ACC112 (cell line): ENCODE measurements around the gene KIDINS220.

Source experiments
- H2AFZ ChIP-seq: fragments of 200-600 bp; sonication (generic); one replicate; pipeline ENCODE4 v1.6.0; 2017; ENCODE audit warnings: antibody characterized with exemption, low read length; ENCODE audit not compliant: unreplicated experiment
- H3K27ac ChIP-seq: fragments of 200-600 bp; sonication (generic); 2 replicates; pipeline ENCODE4 v1.5.1; 2014; ENCODE audit warnings: low read depth, mild to moderate bottlenecking, antibody characterized with exemption, low read length, moderate library complexity
- H3K27me3 ChIP-seq: fragments of 200-600 bp; sonication (generic); 2 replicates; pipeline ENCODE4 v1.6.1; 2014; ENCODE audit warnings: mild to moderate bottlenecking, antibody characterized with exemption, low read length, moderate library complexity, mixed read lengths; ENCODE audit not compliant: insufficient read depth
- H3K36me3 ChIP-seq: fragments of 200-600 bp; sonication (generic); 2 replicates; pipeline ENCODE4 v1.6.1; 2016; ENCODE audit warnings: mild to moderate bottlenecking, antibody characterized with exemption, low read length, moderate library complexity, mixed read lengths; ENCODE audit not compliant: insufficient read depth
- H3K4me1 ChIP-seq: fragments of 200-600 bp; sonication (generic); one replicate; pipeline ENCODE4 v1.6.1; 2016; ENCODE audit warnings: low read length, mixed read lengths; ENCODE audit not compliant: insufficient read depth, unreplicated experiment, control insufficient read depth
- H3K4me3 ChIP-seq: fragments of 200-600 bp; sonication (generic); 2 replicates; pipeline ENCODE4 v1.5.1; 2014; ENCODE audit warnings: mild to moderate bottlenecking, low read depth, low read length
- H3K79me2 ChIP-seq: fragments of 200-600 bp; sonication (generic); one replicate; pipeline ENCODE4 v1.6.0; 2016; ENCODE audit warnings: low read length; ENCODE audit not compliant: control insufficient read depth, unreplicated experiment, insufficient read depth

The KIDINS220 gene

GRCh38 chr2:8697190-8697589, 140.2 kb downstream of the KIDINS220 start:
- Histone ChIP-seq H3K4me3 (no peak overlapping the region), H3K36me3 (no peaks in the 10 kb centered on the region), H2AFZ (no peak overlapping the region), H3K4me1 (peaks cover 6% of the 10 kb centered on the region), H3K27ac (no peak overlapping the region), H3K79me2 (no peaks in the 10 kb centered on the region), H3K27me3 (peaks cover 4% of the 10 kb centered on the region; the same call in 1 of the 2 replicates)

DNA sequence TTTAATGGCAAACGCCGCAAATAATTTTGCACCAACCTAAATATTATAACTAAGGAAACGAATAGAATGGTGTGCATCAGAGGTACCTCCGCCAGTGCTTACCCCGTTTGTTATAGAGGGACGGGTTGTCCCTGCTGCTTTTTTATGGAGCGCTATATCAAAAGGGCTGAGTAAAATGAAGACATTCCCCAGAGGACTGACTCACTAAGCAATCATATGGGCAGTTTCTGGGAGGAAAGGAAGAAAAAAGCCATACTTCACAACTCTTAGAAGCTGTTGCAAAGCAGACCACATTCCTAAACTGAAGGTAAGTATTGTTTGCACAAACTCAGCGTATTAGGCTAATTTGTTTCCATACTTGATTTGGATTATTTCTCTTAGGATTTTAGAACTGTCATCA, 142.7 kb downstream of the KIDINS220 start:
- no peak overlapping the region for H3K27ac ChIP-seq
- H2AFZ ChIP-seq: no peak overlapping the region
- H3K79me2 ChIP-seq: no peaks in the 10 kb centered on the region
- peaks cover 4% of the 10 kb centered on the region; the same call in 1 of the 2 replicates for H3K27me3 ChIP-seq
- H3K4me3 ChIP-seq: no peak overlapping the region
- no peaks in the 10 kb centered on the region for H3K36me3 ChIP-seq
- peaks cover 6% of the 10 kb centered on the region for H3K4me1 ChIP-seq

DNA sequence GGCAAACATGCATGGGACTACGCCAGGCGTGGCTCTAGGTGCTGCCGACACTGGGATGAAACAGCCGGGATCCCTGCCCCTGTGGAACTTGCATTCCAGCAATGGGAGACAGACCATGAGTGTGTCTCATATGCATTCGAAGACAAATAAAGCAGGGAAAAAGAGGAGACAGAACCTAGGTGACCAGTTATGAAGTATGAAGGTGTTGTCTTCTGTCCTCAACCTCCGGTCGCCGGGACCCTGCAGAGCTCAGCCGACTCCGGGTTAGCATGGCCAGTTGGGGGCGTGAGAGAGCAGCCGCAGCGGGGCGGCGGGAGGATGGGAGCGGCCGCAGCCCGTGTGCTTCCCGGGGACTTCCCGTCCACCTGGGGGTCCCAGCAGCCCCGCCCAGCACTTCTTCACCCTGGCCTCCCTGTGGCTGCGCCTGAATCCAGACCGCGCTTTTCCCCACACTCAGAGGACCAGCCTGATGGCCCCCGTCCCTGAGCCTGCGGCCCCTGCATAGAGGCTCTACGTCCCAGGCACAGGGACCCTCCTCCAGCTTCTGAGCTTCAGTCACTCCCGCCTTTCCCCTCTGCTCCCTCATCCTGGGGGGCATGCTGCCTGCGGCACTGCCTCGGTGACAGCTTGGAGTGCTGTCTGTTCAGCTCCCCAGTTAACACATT, 144.1 kb downstream of the KIDINS220 start:
- H3K27ac ChIP-seq: no peak overlapping the region
- peaks cover 6% of the 10 kb centered on the region for H3K4me1 ChIP-seq
- H3K4me3 ChIP-seq: no peak overlapping the region
- H2AFZ ChIP-seq: no peak overlapping the region
- peaks cover 4% of the 10 kb centered on the region; the same call in 1 of the 2 replicates for H3K27me3 ChIP-seq
- H3K79me2 ChIP-seq: no peaks in the 10 kb centered on the region
- H3K36me3 ChIP-seq: no peaks in the 10 kb centered on the region

DNA sequence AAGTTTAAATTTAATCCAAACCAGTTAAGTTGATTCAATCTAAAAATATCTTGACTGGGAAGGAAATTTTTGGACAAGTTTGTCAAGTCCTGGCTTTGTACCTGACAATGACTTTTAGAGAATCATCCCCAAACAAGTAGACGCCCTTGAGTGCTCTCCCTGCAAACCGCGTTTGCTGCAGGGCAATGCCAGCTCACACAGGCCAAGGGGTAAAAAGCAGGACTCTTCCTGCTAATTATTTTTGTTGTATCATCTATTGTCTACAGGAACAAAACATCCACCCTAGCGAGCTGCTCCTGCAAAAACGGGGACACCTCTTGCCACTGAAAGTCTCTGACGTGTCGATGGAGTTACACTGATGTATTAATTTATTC, 144.6 kb downstream of the KIDINS220 start:
- Histone ChIP-seq H3K4me1 (peaks cover 6% of the 10 kb centered on the region), H2AFZ (no peak overlapping the region), H3K27ac (no peak overlapping the region), H3K27me3 (peaks cover 4% of the 10 kb centered on the region; the same call in 1 of the 2 replicates), H3K4me3 (no peak overlapping the region), H3K79me2 (no peaks in the 10 kb centered on the region), H3K36me3 (no peaks in the 10 kb centered on the region)

DNA sequence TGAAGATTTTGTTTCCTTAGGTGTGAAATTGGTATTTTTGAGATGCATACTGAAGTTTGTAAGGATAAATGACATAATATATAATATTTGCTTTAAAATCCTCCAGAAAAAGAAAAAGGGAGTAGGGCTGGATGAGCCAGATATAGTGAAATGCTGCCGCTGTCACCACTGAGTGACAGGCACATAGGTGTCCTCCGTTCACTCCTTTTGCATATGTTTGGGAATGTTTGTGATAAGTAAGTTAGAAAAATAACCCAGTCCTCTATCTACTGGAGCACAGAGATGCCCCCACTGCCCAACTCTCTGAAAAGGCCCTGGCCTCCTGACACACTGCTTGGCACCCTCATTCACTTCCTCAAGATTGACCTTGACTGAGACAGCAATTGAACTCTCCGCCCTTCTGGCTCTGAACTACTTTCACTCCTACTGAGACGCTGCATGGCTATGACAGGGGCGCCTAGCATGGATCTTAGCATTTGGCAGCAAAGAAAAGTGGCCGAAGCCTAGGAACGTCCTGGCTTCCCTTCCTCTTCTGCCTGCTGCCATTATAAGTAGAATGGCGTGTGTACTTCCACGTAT, 145.5 kb downstream of the KIDINS220 start:
- no peak overlapping the region for H3K27ac ChIP-seq
- no peaks in the 10 kb centered on the region for H3K79me2 ChIP-seq
- H3K36me3 ChIP-seq: no peaks in the 10 kb centered on the region
- peaks cover 6% of the 10 kb centered on the region for H3K4me1 ChIP-seq
- no peak overlapping the region for H2AFZ ChIP-seq
- H3K27me3 ChIP-seq: peaks cover 4% of the 10 kb centered on the region; the same call in 1 of the 2 replicates
- H3K4me3 ChIP-seq: no peak overlapping the region

DNA sequence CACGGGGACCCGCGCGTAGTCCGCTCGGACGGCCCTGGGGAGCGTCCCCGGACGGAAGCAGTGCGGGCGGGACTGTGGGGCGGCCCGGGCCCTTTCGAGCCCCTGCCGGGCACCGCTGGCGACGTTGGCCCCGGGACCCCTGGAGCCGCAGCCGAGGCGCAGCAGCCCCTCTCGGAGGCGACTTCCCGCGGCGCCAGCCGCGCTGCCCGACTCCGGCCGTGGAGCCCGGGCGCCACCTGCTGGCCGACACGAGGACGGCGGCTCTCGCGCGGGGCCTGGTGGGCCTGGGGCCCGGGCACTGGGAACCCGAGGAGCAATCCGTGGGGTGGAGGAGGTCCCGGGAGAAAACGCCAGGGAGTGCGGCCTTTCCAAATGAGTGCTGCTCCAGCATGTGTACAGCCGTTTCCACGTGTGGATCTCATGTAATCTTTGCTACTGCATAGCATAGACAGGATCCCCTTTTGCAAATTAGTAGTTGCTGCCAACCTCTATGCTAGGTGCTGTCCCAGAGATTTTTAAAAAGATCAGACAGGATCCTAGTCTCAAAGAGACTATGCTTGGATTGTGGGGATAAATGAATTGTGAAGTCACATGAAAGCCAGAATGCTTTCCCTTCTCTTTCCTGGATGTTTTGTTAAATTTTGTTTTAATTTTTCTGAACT, 151.6 kb downstream of the KIDINS220 start:
- H3K27me3 ChIP-seq: no peaks in the 10 kb centered on the region
- peak overlapping the region; percentile 93 for H3K4me3 ChIP-seq
- H3K79me2 ChIP-seq: peaks cover 13% of the 10 kb centered on the region
- peak overlapping the region; percentile 83 for H2AFZ ChIP-seq
- H3K4me1 ChIP-seq: no peaks in the 10 kb centered on the region
- H3K27ac ChIP-seq: no peak overlapping the region
- no peaks in the 10 kb centered on the region for H3K36me3 ChIP-seq

DNA sequence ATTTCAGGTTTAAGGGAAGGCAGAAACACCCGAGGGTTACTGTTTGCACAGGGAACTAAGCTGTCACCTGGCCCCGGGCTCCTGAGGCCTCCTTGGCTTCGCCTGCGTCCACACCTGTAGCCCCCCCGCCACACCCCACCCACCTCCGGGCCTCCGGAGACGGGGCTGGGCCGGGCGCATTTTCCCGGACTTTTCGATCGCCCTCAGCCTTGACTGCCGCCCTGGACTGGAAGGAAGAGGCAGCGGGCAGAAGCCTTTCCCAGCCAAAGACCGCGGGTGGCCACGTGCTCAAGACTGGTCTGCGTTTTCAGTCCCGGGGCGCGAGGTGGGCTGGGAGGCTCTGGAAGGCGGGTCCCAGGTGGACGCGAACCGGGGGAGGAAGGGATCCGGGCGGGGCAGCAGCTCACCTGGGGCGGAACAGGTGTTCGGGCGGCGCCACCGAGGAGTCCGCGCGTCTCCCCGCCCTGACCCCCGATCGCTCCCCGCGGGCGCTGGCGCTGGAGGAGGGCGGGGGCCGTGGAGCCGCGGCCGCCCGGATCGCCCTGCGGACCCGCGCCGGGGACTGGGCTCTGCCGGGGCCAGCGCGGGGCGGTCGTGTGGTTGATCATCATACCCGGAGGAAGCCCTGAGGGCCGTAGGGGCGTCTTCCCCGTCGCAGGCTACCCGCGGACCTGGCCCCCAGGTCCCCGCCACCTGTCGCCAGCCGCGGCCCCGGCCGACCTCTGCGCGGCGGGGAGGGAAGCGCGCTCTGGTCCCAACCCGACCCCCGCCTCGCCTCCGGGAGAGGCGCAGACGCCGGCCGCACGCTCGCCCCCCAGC, 152.3 kb downstream of the KIDINS220 start:
- Histone ChIP-seq H3K4me1 (peaks cover 5% of the 10 kb centered on the region), H3K79me2 (peaks cover 13% of the 10 kb centered on the region), H3K4me3 (peak overlapping the region; percentile 93), H3K27ac (no peak overlapping the region; the same call in 1 of the 2 replicates), H3K27me3 (no peaks in the 10 kb centered on the region), H3K36me3 (no peaks in the 10 kb centered on the region), H2AFZ (peak overlapping the region; percentile 83)

DNA sequence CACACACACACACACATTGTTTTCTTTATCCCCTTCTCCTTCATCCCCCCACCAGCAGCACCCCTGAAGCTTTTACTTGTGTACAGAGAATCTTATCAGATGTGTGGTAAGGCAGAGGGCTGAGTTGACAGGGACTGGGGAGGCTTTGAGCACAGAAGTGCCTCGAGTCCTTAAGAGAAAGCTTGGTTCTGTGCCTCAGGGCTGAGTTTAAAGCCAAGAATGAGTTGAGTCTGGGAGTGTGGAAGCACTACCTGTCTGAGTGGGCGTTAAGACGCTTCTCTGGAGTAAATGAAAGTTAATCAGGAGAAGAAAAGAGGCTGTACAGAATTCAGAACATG, 152.9 kb downstream of the KIDINS220 start:
- H3K27me3 ChIP-seq: no peaks in the 10 kb centered on the region

DNA sequence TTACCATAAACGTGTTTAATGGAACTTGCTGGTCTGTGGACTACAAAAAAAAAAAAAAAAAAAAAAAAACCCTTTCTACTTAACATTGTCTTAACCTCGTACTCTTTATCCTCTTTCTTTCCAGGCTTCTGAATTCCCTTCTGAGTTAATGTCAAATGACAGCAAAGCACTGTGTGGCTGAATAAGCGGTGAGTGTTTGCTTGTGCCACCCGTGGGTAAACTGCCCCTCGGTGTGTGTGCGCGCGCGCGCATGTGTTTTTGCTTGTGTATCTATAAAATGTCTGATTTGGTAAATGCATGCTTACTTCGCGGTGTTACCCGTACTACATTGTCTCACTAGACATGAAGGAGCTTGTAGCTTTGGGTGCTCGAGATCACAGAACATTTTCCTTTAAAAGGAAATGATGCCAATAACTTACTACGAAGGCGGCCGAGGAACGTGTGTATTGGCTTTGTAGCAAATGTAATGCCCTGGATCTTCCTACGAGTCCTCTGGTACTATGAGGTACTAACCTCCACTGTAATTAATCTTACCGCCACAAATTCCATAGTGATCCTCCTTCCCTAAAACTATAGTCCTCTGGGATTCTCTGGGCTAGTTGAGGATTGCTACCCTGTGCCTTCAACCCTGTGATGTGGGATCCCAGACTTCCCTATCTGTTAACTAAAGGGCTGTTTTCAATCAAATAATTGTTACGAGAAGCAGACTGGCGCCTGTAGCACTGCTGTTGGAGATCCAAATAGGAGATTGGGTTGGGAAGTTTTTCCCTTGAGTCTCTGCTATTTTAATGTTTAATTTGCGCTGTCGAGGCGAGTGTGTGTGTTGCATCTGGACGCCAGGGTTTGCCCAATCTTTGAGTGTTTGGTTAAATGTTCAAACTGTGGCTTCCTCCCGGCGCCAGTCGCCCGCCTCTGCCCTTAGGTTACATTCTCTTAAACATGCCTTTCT, 154.4 kb downstream of the KIDINS220 start:
- no peaks in the 10 kb centered on the region for H3K27me3 ChIP-seq
- H3K27ac ChIP-seq: peak overlapping the region; percentile 48
- no peaks in the 10 kb centered on the region for H3K36me3 ChIP-seq
- H3K4me3 ChIP-seq: peak overlapping the region; percentile 93
- H3K79me2 ChIP-seq: peaks cover 13% of the 10 kb centered on the region
- peaks cover 9% of the 10 kb centered on the region for H3K4me1 ChIP-seq
- no peak overlapping the region for H2AFZ ChIP-seq

More for the DNA sequence above, 152.9 kb downstream of the KIDINS220 start:
- Histone ChIP-seq H3K36me3 (no peaks in the 10 kb centered on the region), H3K4me3 (peak overlapping the region; percentile 93), H2AFZ (peak overlapping the region; percentile 83), H3K4me1 (peaks cover 9% of the 10 kb centered on the region), H3K27ac (no peak overlapping the region; the same call in 1 of the 2 replicates), H3K79me2 (peaks cover 13% of the 10 kb centered on the region)
